Amygdala (tissue), 56 donors: Measurements from ENCODE around the gene CPED1.

Experiments used
- DNase-seq, 56 donors: peaks; one replicate each; lab custom pipeline; 2025; lab: John Stamatoyannopoulos, UW

The CPED1 gene

DNA sequence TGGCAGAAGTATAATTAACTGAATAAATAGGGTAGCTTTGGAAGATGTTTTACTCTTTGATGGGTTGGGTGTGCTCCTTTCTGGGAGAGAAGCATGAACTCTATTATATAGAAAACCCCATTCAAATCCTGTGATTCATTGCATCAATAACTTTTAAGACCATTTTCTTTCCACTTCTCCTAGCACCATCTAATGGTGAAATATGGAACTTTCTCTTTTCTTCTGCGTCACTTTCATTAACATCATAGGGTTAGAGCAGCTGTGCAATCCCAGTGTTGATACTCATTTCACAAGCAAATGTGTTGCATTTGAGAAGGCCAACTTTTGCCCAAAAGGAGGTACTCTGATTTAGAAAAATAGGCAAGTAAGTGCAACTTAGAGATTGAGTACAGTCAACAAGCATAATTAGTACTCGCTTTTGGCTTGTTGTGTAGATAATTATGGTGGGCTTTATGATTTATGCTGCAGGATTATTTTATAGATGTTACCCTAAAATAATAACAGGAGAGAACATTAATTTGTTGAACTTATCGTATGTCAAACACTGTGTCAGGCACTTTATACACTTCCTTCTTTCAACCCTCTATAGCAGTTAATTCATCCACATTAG lies 92.9 kb downstream of the CPED1 start:
- DNase-seq: peak in 1 of 56 donors; percentile 57

DNA sequence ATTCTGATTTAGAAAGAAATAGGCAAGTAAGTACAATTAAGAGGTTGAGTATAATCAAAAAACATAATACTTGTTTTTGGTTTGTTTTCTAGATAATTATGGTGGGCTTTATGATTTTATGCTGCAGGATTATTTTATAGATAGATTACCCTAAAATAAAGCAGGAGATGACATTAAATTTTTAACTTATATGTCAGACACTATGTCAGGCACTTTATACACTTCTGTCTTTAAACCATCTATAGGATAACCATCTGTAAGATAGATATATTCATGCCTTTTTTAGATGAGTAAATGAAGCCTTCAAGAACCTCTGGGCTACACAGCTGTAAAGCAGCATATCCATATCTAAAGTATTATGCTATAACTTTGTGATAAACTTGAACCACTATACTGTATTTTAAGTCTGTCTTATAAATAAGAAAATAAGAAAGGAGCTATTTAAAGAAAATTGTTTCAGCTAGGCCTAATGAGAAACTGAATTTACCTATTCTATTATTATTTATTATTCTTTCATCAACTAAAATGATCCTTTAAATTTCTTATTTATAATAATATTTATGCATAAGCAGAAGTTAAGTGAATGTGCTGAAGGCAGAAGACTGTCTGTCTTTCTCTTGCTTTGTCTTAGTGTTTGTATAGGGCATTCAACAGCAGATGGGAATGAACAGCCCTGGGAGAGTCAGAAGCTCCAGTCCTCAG lies 94.0 kb downstream of the CPED1 start:
- DNase-seq: no peak

GRCh38 chr7:121083138-121083789 lies 94.8 kb downstream of the CPED1 start:
- no peak for DNase-seq

DNA sequence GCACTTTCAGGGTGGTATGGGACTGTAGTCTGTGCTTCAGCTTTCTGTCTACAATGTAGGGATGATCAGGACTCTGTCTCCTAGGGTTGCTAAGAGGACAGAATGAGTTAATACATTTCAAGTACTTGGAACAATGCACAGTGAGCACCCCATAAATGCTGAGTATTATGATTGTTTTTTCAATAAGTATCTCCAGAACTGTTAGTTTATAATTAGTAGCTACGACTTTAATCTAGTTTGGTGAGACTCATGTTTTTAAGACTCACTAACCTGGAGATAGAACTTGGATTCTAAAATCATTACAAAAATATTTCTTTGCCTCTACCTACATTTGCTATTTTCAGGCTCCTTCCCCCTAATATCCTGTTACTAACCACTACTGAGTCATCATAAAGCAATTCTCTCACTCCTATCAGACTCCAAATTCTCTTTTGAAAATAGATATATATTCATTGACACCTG lies 95.3 kb downstream of the CPED1 start:
- DNase-seq: no peak

GRCh38 chr7:121084256-121084655 lies 95.7 kb downstream of the CPED1 start:
- no peak for DNase-seq

GRCh38 chr7:121084748-121085336 lies 96.3 kb downstream of the CPED1 start:
- no peak for DNase-seq

DNA sequence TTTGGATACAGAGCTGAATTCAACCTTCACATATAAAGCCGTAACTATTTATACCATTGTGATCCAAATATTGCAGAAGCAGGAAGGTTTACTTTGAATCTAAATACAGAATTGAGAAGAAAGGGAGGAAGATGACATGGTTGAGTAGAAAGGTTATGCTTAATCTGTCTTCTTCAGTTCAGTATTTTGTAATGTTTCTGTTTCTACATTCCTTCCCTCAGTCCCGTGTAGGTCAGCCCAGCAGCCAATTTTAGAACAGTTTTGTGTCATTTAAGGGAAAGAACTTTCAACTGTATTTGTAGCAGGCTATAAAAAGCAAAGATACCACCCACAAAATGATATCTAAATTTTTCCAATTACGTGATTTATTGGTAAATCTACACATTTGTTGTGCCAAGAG lies 97.4 kb downstream of the CPED1 start:
- DNase-seq: no peak

- no peak for DNase-seq
Observed at GRCh38 chr7:121088870-121089269, 100.4 kb downstream of the CPED1 start.

- DNase-seq: no peak
Observed at GRCh38 chr7:121094829-121095228, 106.3 kb downstream of the CPED1 start.

GRCh38 chr7:121097577-121097976 lies 109.1 kb downstream of the CPED1 start:
- no peak for DNase-seq

- DNase-seq: no peak
Observed at GRCh38 chr7:121099572-121099971, 111.1 kb downstream of the CPED1 start.

- no peak for DNase-seq
Observed at GRCh38 chr7:121101083-121101482, 112.6 kb downstream of the CPED1 start.

- DNase-seq: no peak
Observed at GRCh38 chr7:121101621-121102020, 113.1 kb downstream of the CPED1 start.

GRCh38 chr7:121102619-121103018 lies 114.1 kb downstream of the CPED1 start:
- DNase-seq: no peak

DNA sequence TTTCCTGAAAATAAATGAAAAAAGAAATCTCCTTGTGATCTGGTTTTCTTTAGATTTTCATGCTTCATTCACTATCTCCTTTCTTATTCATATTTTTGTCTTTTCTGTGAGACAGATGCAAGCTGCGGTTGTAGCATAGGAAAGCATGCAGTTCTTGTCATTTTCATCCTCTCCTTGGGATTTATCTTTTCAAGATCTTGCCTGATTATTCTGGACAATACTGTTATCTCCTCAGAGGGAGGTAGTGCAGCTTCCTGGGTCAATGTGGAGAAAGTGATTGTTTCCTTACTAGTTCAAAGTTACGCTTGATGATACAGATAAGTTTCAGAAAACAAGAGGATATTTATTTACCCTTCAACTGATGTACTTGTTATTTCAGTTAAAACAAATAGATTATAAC lies 114.6 kb downstream of the CPED1 start:
- DNase-seq: no peak

DNA sequence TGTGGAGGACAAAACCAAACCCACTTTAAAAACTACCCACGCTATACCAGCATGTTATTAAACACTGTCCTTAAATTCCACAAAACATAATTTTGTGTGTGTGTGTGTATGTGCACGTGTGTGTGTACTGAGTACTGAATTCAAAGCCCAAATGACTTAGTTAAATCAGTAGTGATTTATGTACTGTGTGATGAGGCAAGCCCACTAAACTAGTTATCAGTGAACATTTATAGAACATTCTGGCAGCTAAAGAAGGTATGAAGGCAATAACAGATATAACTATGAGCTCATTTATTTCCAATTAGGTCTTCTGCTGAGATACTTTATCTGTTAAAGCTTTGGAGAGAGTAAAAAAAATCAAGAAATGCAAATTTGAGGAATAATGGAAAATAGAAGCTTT lies 115.1 kb downstream of the CPED1 start:
- no peak for DNase-seq

DNA sequence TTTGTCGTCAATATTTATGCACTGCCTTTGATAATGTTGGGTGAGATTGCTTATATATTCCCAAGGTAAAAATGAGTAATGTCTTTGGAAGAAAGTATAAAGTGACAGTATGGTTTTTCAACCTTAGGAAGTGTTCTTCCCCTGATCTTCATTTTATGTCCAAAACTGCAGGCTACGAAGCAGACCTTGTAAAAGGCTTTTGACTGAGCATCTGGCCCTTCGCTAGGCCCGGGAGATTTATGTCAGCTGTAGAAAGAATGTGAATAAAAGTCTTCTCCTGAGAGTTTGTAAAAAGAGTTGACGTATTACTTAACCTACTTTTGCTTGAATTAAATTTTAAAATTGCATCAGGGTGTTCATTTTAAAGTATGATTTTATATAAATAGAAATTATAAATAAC lies 116.8 kb downstream of the CPED1 start:
- no peak for DNase-seq

DNA sequence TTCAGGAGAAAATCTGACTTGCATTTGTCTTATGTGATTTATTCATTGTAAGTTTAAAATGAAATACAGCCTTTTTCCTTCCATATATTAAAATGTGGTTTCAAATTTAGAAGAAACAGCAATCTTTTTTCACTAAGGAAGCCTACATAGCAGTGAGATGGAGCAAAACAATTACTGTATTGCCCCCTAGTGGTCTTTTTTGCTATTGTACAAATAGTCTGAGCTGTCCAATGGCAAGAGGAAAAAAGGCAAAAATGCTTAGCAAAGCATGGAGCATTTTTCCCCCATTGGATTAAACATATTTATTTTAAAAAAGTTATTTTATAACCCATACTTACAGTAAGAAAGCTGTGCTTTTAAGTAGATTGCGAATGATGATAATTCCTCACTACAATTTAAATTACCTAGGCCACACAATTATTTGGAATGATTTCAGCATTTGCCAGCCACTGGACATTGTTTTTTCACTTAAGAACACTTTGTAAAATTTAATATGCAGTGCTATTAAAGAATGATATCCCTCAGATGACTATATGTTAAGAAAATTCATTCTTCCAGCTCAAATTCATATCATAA lies 119.5 kb downstream of the CPED1 start:
- DNase-seq: peak in 1 of 56 donors; percentile 51

- DNase-seq: no peak
Observed at GRCh38 chr7:121109145-121109544, 120.6 kb downstream of the CPED1 start.

DNA sequence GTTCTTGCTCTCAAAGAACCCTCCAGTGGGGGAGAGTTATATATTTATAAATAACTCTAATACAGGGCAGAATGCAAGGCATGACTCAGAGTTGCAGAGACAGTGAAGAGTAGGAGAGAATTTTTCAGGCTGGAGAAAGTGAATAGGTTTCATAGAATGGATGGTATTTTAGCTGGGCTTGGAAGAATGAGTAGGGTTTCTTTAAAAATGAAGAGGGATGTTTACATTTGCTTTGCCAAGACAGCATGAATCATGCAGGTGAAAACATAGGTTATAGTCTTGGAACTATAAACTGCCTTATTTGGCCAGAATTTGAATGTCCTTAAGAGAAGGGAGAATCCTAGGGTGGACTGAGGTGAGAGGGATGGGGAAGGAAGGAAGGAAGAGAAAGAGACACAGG lies 124.8 kb downstream of the CPED1 start:
- DNase-seq: no peak

DNA sequence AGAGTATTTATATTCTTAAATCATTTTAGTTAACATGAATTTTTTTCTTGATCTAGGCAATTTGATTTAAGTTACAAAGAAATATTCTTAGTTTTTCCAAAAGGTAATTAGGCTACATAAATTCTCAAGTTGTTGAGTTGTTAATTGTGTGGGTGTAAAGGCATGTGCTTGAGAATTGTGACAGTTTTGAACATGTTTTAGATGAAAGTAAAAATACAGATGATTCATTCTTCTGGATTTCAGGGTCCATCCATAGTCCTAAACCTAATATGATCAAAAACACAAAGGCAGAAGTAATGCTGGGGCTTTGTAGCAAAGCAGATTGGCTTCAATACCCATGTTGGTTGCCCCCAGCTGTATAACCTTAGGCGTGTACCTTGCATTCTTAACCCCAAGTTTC lies 127.9 kb downstream of the CPED1 start:
- DNase-seq: no peak
